GM08714 (cell line): Measurements from ENCODE around the gene PLPPR3.
"Not testable (repeated sequence)": the region's sequence is repeated elsewhere in the genome, so short reads cannot be mapped to it uniquely, and the experiment has no call there.

Source experiments
- H3K4me3 ChIP-seq: fragments of 200-500 bp; sonication (Bioruptor generic); 2 replicates; pipeline ENCODE4 v1.5.1; 2014; ENCODE audit warnings: mild to moderate bottlenecking, low read length, inconsistent platforms
- ZNF274 ChIP-seq: IDR thresholded peaks from 2 replicates; pipeline ENCODE4 v1.6.1; 2012; ENCODE audit warnings: mild to moderate bottlenecking, low read depth, low read length

PLPPR3 gene

GRCh38 chr19:861141-861755 lies 39.5 kb upstream of the PLPPR3 start:
- TF ChIP-seq ZNF274: no peak
- no peak overlapping the region for H3K4me3 ChIP-seq

- TF ChIP-seq ZNF274: no peak
- no peak within 1 kb of the TSS; the same call in 1 of the 2 replicates for H3K4me3 ChIP-seq
Measured at GRCh38 chr19:858868-859843, 37.4 kb upstream of the PLPPR3 start, which contains the start of gene CFD. CFD (plus strand) TSS chr19:859664; CDS start chr19:859690, 26 bp downstream.

GRCh38 chr19:858284-858683 lies 36.5 kb upstream of the PLPPR3 start:
- H3K4me3 ChIP-seq: no peak overlapping the region
- TF ChIP-seq ZNF274: no peak

- no peak overlapping the region for H3K4me3 ChIP-seq
- no peak for TF ChIP-seq ZNF274
Measured at GRCh38 chr19:855566-856120, 33.9 kb upstream of the PLPPR3 start.

GRCh38 chr19:855142-855541 lies 33.4 kb upstream of the PLPPR3 start:
- no peak overlapping the region for H3K4me3 ChIP-seq
- no peak for TF ChIP-seq ZNF274

GRCh38 chr19:854549-854948 lies 32.8 kb upstream of the PLPPR3 start:
- no peak overlapping the region for H3K4me3 ChIP-seq
- TF ChIP-seq ZNF274: no peak

GRCh38 chr19:853614-854220 lies 32.0 kb upstream of the PLPPR3 start:
- not testable (repeated sequence) for H3K4me3 ChIP-seq

GRCh38 chr19:853014-853585 lies 31.3 kb upstream of the PLPPR3 start:
- H3K4me3 ChIP-seq: no peak overlapping the region
- no peak for TF ChIP-seq ZNF274

GRCh38 chr19:852136-853013 lies 30.6 kb upstream of the PLPPR3 start, which contains the start of gene ELANE:
ELANE (plus strand) TSS chr19:852303; CDS start chr19:852329, 26 bp downstream.
- no peak within 1 kb of the TSS for H3K4me3 ChIP-seq
- no peak for TF ChIP-seq ZNF274

- TF ChIP-seq ZNF274: no peak
- no peak overlapping the region for H3K4me3 ChIP-seq
Measured at GRCh38 chr19:850979-851335, 29.2 kb upstream of the PLPPR3 start.

- TF ChIP-seq ZNF274: no peak
- no peak overlapping the region for H3K4me3 ChIP-seq
Measured at GRCh38 chr19:850221-850978, 28.6 kb upstream of the PLPPR3 start.

- not testable (repeated sequence) for H3K4me3 ChIP-seq
Measured at GRCh38 chr19:849195-849594, 27.4 kb upstream of the PLPPR3 start.

GRCh38 chr19:848386-848921 lies 26.7 kb upstream of the PLPPR3 start:
- no peak overlapping the region for H3K4me3 ChIP-seq
- TF ChIP-seq ZNF274: no peak
